OCI-LY7 (cell line): ENCODE data around the gene SRGAP3. TPM values are rescaled to one million over a fixed set of nuclear protein-coding genes. Genes with fewer than 3 reads are reported as not detected.

Experiments
- BruUV-seq: library from RNA; stranded (reverse); fragments of 400-500 nt; replicated peaks from 2 replicates; lab custom pipeline; 2021; lab: Mats Ljungman, UMichigan
- CTCF ChIA-PET: fragments of 300-600 bp; sonication (Branson Sonifier 250); formaldehyde crosslinking; loops from one replicate; lab custom pipeline; 2022; ENCODE audit warnings: antibody characterized with exemption; ENCODE audit not compliant: unreplicated experiment; lab: Charles Lee
- POLR2A ChIA-PET: fragments of 300-600 bp; sonication (Branson Sonifier 250); formaldehyde crosslinking; loops from one replicate; lab custom pipeline; 2022; ENCODE audit warnings: antibody characterized with exemption; lab: Charles Lee
- DNase-seq: peaks from one replicate; pipeline ENCODE4 v3.0.0-alpha.2; 2015; ENCODE audit warnings: low spot score
- H2AFZ ChIP-seq: fragments of 200-600 bp; sonication (generic), shearing (Covaris generic); 2 replicates; pipeline ENCODE4 v1.6.1; 2014; ENCODE audit warnings: mild to moderate bottlenecking, antibody characterized with exemption, low read length, moderate library complexity
- H3K27ac ChIP-seq: fragments of 200-600 bp; sonication (generic); 2 replicates; pipeline ENCODE4 v1.5.1; 2014; ENCODE audit warnings: mixed run types, low read depth, mild to moderate bottlenecking, moderate library complexity, low read length, inconsistent platforms; ENCODE audit not compliant: poor library complexity, severe bottlenecking
- H3K36me3 ChIP-seq: fragments of 200-600 bp; sonication (generic); 2 replicates; pipeline ENCODE4 v1.6.1; 2014; ENCODE audit warnings: mild to moderate bottlenecking, antibody characterized with exemption, low read length, moderate library complexity, mixed read lengths; ENCODE audit not compliant: insufficient read depth
- H3K4me1 ChIP-seq: fragments of 200-600 bp; sonication (generic); 2 replicates; pipeline ENCODE4 v1.5.1; 2014; ENCODE audit warnings: mild to moderate bottlenecking, low read length; ENCODE audit not compliant: insufficient read depth, poor library complexity, severe bottlenecking
- H3K4me2 ChIP-seq: fragments of 200-600 bp; sonication (generic); 2 replicates; pipeline ENCODE4 v1.6.1; 2014; ENCODE audit warnings: mild to moderate bottlenecking, low read length
- H3K4me3 ChIP-seq: fragments of 200-600 bp; sonication (generic); 2 replicates; pipeline ENCODE4 v1.5.1; 2014; ENCODE audit warnings: mild to moderate bottlenecking, low read depth, low read length; ENCODE audit not compliant: poor library complexity, severe bottlenecking
- H3K79me2 ChIP-seq: fragments of 200-600 bp; sonication (generic); 2 replicates; pipeline ENCODE4 v1.6.1; 2016; ENCODE audit warnings: low read depth, mild to moderate bottlenecking, low read length, moderate library complexity, mixed read lengths; ENCODE audit not compliant: insufficient read depth
- H3K9me2 ChIP-seq: fragments of 200-600 bp; sonication (generic); 2 replicates; pipeline ENCODE4 v1.6.1; 2016; ENCODE audit warnings: mild to moderate bottlenecking, low read length, mixed read lengths; ENCODE audit not compliant: insufficient read depth
- H3K9me3 ChIP-seq: fragments of 200-600 bp; sonication (generic); 2 replicates; pipeline ENCODE4 v1.6.1; 2014; ENCODE audit warnings: mild to moderate bottlenecking, mixed run types, low read length, mixed read lengths
- H4K20me1 ChIP-seq: fragments of 200-600 bp; sonication (generic); 2 replicates; pipeline ENCODE4 v1.6.1; 2014; ENCODE audit warnings: mild to moderate bottlenecking, antibody characterized with exemption, low read length, moderate library complexity, mixed read lengths; ENCODE audit not compliant: insufficient read depth
- CTCF ChIP-seq: fragments of 200-600 bp; sonication (generic); conservative IDR thresholded peaks from 2 replicates; pipeline ENCODE4 v1.5.1; 2014; ENCODE audit warnings: mild to moderate bottlenecking, antibody characterized with exemption, low read length, moderate library complexity, mixed read lengths
- EZH2phosphoT487 ChIP-seq: fragments of 200-600 bp; sonication (generic); IDR thresholded peaks from 2 replicates; pipeline ENCODE4 v1.6.1; 2018; ENCODE audit warnings: low read depth, borderline replicate concordance, mild to moderate bottlenecking, mixed run types, antibody characterized with exemption, low read length, moderate library complexity, mixed read lengths
- intact Hi-C: fragments of 100-400 bp; cut with micrococcal nuclease; formaldehyde crosslinking; loops from one replicate; pipeline ENCODE4 v1.10.0; 2022; ENCODE audit not compliant: unreplicated experiment
- total RNA-seq, 2 experiments: library from RNA; depleted of rRNA in 1 of 2; stranded (reverse); fragments of >200 nt in 1 of 2; shearing (Covaris generic) in 1 of 2; gene quantifications; 2 replicates each; pipeline ENCODE4 v1.2.3, GENCODE V29; 2014 to 2022

Gene SRGAP3
- total RNA-seq, 2 experiments from 2014 or later = 1.5 to 1.7 TPM

DNA sequence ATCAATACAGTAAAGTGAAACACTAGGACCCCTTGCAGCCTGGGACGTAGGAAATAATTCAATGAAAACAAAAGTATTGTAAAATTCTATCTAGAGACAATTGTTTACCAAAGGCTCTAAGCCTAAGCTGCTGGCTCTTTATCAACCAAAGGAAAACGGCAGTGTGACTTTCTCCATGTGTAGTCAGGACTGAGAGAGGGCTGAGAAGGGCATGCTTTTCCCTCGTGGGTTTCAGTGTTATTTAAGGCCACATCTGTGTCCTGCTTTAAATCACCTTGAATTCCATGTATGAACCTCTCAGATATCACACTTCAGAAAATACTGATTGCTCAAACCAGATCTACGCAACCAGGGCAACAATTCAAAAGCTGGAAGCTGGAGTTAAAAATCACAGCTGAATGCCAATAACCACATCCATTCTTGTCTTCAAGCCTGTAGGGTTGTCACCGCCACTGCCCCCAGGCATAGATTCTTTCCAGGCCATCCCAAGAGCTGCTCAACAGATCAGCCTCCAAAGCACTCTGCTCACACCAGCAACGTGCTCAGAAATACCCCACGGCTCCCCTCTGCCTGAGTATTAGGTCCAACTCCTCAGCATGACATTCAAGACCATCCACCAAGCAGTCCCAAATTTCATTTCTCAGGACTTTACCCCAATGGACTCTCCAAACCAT lies 124.0 kb downstream of the SRGAP3 start:
- Histone ChIP-seq H3K79me2 (no peaks in the 10 kb centered on the region), H4K20me1 (no peaks in the 10 kb centered on the region), H2AFZ (no peak overlapping the region), H3K36me3 (no peaks in the 10 kb centered on the region), H3K4me3 (no peak overlapping the region), H3K9me2 (no peaks in the 10 kb centered on the region), H3K9me3 (no peaks in the 10 kb centered on the region), H3K4me1 (no peaks in the 10 kb centered on the region), H3K27ac (no peak overlapping the region), H3K4me2 (no peak overlapping the region)
- intact Hi-C loops = no loop called here
- TF ChIP-seq CTCF (no peak), EZH2phosphoT487 (no peak)
- CTCF ChIA-PET = no interaction called here
- BruUV-seq = no TSS peak
- POLR2A ChIA-PET = no interaction called here
- no peak for DNase-seq

DNA sequence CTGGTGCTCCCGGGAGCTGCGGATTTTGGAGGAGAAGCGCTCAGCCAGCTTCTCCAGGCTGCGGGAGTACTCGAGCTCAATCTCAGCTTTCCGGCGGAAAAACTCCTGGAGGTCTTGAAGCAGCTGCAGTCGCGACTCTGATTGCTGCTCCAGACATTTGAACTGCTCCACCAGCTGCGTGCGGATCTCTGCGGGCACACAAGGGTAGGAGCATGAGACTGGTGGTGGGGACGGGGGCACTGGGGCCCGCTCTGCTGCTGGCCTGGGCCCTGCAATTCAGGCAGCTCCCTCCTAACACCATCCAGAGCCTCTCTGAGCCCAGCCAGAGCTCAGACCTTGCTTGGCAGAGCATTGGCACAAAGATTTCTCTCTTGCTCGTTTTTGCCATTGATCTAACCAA lies 124.7 kb downstream of the SRGAP3 start:
- CTCF ChIA-PET = no interaction called here
- intact Hi-C loops = no loop called here
- BruUV-seq = no TSS peak

More for the DNA sequence above, 124.7 kb downstream of the SRGAP3 start:
- no peaks in the 10 kb centered on the region for H3K79me2 ChIP-seq
- no peaks in the 10 kb centered on the region for H3K9me2 ChIP-seq
- H3K36me3 ChIP-seq = no peaks in the 10 kb centered on the region
- no peaks in the 10 kb centered on the region for H4K20me1 ChIP-seq
- H3K4me3 ChIP-seq = no peak overlapping the region
- no peaks in the 10 kb centered on the region for H3K9me3 ChIP-seq
- DNase-seq = no peak
- POLR2A ChIA-PET = interaction anchor here (0.6 kb wide), 1 partner anchor 139 kb away, joined by 3 read pairs; no protein-coding TSS in a partner anchor
- H3K27ac ChIP-seq = no peak overlapping the region
- no peak overlapping the region for H2AFZ ChIP-seq
- TF ChIP-seq CTCF (no peak), EZH2phosphoT487 (no peak)
- no peak overlapping the region for H3K4me2 ChIP-seq
- no peaks in the 10 kb centered on the region for H3K4me1 ChIP-seq
